ENCODE data around the gene URM1.
A peak's percentile ranks its signal among the peaks of the same experiment; 100 is the strongest.

Gene URM1

GRCh38 chr9:128371630-128372117 is 500 bp downstream of the URM1 start:
- Histone ChIP-seq H3K27ac (replicated peaks) (peak overlapping the region; percentile 64), H3K4me3 (replicated peaks; ENCODE audit: insufficient read depth, low read length) (peak overlapping the region; percentile 95), H3K27me3 (ENCODE audit: insufficient read depth, poor library complexity, severe bottlenecking) (no peaks in the 10 kb centered on the region)
- no peak for TF ChIP-seq REST (IDR thresholded peaks at IDR 0.05; ENCODE audit: insufficient replicate concordance, low read depth)
- TF ChIP-seq SPI1 (IDR thresholded peaks at IDR 0.05; ENCODE audit: borderline replicate concordance, low read depth): peak; percentile 7; the same call in 1 of the 2 replicates
- DNase-seq (ENCODE audit: low read depth in 1 of 2, low spot score in 1 of 2): peak in 1 of 2 experiments; percentile 6

- Histone ChIP-seq H3K27me3 (ENCODE audit: insufficient read depth, poor library complexity, severe bottlenecking) (no peaks in the 10 kb centered on the region), H3K4me3 (replicated peaks; ENCODE audit: insufficient read depth, low read length) (peak overlapping the region; percentile 95), H3K27ac (replicated peaks) (no peak overlapping the region; the same call in 1 of the 2 replicates)
- no peak for DNase-seq (ENCODE audit: low read depth in 1 of 2, low spot score in 1 of 2)
- no peak for TF ChIP-seq CTCF (IDR thresholded peaks at IDR 0.05; ENCODE audit: insufficient read depth, low read length)
- no peak for TF ChIP-seq SPI1 (IDR thresholded peaks at IDR 0.05; ENCODE audit: borderline replicate concordance, low read depth)
- TF ChIP-seq POLR2AphosphoS5 (IDR thresholded peaks at IDR 0.05; ENCODE audit: low read depth): no peak
- TF ChIP-seq GABPA (IDR thresholded peaks at IDR 0.05; ENCODE audit: low read depth): no peak
- no peak for TF ChIP-seq REST (IDR thresholded peaks at IDR 0.05; ENCODE audit: insufficient replicate concordance, low read depth)
Observed at GRCh38 chr9:128372188-128372641, 1.0 kb downstream of the URM1 start.

- Histone ChIP-seq H3K27ac (replicated peaks) (no peak overlapping the region), H3K27me3 (ENCODE audit: insufficient read depth, poor library complexity, severe bottlenecking) (no peaks in the 10 kb centered on the region), H3K4me3 (replicated peaks; ENCODE audit: insufficient read depth, low read length) (no peak overlapping the region)
- no peak for DNase-seq (ENCODE audit: low read depth in 1 of 2, low spot score in 1 of 2)
- TF ChIP-seq POLR2AphosphoS5 (IDR thresholded peaks at IDR 0.05; ENCODE audit: low read depth) (no peak), GABPA (IDR thresholded peaks at IDR 0.05; ENCODE audit: low read depth) (no peak), CTCF (IDR thresholded peaks at IDR 0.05; ENCODE audit: insufficient read depth, low read length) (no peak), REST (IDR thresholded peaks at IDR 0.05; ENCODE audit: insufficient replicate concordance, low read depth) (no peak)
Observed at GRCh38 chr9:128372784-128373183, 1.6 kb downstream of the URM1 start.

All from HL-60 (cell line).